ENCODE measurements around the gene SPTLC2. TPM values are rescaled to one million over a fixed set of nuclear protein-coding genes. Genes with fewer than 3 reads are reported as not detected.

The SPTLC2 gene
- polyA plus RNA-seq, 1 donor = 78.0 TPM

GRCh38 chr14:77503138-77503537, 113.3 kb downstream of the SPTLC2 start:
- no peak for DNase-seq

DNA sequence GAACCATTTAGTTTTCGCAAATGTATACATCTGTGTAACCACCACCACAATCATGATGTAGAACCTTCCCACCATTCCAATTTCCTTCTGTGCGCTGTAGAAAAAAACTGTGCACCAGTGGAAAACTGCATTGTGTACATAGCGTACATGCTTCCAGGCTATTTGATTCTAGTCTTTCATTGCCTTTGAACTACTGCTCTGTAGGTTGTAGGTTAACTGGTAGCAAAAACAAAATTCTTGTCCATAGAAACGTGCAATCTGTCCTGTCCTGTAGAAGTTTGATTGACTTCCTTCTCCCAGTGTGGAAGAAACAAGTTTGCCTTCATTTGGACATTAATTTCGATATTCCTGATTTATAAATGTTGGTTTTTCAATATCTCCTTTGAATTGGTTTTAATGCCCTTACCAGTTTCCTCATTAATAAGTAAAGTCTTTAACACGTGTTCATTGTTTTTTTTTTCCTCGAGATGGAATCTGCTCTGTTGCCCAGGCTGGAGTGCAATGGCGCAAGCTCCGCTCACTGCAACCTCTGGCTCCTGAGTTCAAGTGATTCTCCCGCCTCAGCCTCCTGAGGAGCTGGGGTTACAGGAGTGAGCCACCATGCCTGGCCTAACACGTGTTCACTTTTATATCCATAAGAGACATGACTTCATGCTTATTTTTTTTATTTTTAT, 114.2 kb downstream of the SPTLC2 start:
- no peak for DNase-seq

DNA sequence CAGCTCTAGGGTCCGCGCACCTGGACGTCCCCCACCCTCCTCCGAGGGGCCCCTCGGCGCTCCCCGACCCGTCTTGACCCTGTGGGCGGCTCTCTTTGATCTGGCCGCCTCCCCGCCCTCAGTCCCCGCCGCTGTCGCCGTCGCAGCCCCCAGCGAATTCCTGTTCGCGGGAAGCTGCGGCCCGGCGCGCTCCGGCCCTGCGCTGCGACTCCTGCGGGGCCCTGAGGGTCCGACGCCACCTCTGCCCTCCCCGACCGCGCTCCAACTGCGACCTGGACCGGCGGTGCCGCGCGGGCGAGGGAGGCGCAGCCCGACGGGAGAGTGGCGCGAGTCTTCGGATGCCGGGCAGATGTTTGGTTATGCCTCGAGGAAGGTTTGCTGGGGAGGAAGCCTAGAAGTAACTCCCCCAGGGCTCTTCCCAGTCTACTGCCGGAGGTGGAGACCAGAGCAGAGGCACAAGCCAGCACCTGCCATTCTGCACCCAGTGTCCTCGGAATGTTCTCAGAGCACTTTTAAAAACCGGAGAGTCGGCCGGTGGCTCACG, 117.4 kb downstream of the SPTLC2 start:
- no peak for DNase-seq

DNA sequence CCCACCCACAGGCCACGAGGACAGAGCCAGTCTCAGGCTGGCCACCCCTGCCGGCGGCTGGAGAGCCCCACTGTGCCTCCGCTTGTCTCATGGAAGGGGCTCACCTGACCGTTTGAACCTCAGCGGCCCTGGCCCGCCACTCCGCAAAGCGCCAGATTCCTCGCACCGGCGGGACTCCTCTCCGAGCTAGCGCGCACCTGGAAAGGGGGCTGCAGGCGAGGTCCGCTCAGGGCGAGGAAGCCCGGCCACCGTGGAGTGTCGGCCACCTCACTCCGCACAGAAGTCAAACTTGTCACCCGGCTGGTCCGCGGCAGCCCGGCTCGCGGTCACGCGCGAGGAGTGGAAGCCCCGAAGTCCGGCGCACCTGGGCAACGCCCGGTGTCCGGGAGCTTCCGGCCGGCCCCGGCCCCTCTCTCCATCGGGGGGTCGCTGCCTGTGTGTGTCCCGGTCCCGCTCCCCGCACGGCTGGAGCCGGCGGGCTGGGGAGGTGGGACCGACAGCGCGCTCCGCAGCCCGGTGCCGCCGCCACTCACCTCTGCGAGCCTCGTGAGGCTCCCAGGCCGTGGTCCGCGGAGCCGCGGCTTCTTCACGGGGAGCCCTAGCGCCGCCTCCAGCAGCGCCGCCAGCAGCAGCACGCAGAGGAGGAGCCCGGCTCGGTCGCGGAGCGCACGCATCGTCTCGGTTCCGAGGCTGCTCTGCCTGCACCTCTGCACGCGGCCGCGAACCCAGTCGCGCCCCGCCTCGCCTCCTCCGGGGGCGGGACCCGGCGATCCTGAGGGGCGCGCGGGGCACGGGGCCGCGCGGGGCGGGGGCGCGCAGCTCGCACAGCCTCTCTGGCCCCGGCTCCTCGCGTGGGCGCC, 118.1 kb downstream of the SPTLC2 start, which contains the start of gene ISM2:
ISM2 (minus strand) TSS at position 697 of the 860 bp plus-strand sequence; CDS start at position 674, 23 bp downstream.
- DNase-seq = no peak

GRCh38 chr14:77495334-77495733, 121.1 kb downstream of the SPTLC2 start:
- DNase-seq = no peak

DNA sequence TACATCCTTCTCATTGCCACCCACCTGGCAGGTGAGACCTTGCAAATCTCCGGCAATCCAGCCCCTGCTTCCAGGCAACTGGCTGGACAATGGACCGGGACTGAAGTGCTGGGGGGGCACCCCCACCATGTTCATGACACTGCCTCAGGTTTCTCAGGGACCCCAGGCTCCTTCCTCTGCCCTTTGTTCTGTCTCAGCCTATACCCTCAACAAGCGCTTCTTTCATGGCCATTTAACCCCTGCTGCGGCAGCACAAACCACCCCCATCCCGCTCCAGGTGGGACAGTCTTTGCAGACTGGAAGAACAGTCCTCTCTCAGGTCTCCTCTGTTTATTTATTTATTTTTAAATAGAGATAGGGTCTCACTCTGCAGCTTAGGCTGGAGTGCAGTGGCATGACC, 125.4 kb downstream of the SPTLC2 start:
- no peak for DNase-seq

- no peak for DNase-seq
Observed at GRCh38 chr14:77490347-77490986, 126.0 kb downstream of the SPTLC2 start.

GRCh38 chr14:77489041-77489440, 127.4 kb downstream of the SPTLC2 start:
- DNase-seq = no peak

GRCh38 chr14:77488558-77488957, 127.9 kb downstream of the SPTLC2 start:
- DNase-seq = no peak

- no peak for DNase-seq
Observed at GRCh38 chr14:77485901-77486678, 130.3 kb downstream of the SPTLC2 start.

GRCh38 chr14:77485256-77485655, 131.2 kb downstream of the SPTLC2 start:
- DNase-seq = no peak

GRCh38 chr14:77482422-77482821, 134.0 kb downstream of the SPTLC2 start:
- DNase-seq = no peak

- DNase-seq = no peak
Observed at GRCh38 chr14:77478796-77479195, 137.6 kb downstream of the SPTLC2 start.

- no peak for DNase-seq
Observed at GRCh38 chr14:77478029-77478428, 138.4 kb downstream of the SPTLC2 start.

DNA sequence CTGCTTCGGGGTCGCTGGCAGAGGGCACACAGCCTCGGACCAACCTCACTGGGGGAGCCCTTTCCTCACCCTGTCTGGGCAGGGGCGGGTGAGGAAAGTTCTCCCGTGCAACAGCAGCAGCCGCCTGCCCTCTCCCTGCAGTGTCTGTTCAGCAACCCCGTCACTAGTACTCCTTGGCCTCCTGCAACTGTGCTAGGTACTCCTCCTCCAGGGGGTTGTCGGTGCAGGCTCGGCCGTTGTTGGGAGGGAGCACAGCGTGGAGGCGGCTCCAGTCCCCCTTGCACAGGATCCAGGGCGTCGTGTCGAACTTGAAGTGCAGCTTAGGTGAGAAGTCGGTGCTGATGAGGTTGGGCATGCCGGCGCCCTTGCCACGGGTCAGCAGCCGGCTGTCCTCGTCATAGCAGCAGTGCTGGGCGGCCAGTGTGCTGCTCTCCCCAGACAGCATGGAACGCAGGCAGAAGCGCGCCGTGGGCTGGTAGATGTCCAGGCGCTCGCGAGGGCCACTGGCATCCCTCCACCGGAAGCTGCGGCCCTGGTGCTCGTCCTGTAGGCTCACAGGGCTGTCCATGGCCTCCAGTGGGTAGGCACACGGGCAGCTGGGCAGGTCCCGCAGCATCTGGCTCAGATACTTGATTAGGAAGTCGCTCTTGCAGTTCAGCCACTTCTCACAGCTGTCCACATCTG, 140.9 kb downstream of the SPTLC2 start:
- no peak for DNase-seq

GRCh38 chr14:77474479-77475177, 141.8 kb downstream of the SPTLC2 start:
- no peak for DNase-seq

- DNase-seq = no peak
Observed at GRCh38 chr14:77473921-77474320, 142.5 kb downstream of the SPTLC2 start.

DNA sequence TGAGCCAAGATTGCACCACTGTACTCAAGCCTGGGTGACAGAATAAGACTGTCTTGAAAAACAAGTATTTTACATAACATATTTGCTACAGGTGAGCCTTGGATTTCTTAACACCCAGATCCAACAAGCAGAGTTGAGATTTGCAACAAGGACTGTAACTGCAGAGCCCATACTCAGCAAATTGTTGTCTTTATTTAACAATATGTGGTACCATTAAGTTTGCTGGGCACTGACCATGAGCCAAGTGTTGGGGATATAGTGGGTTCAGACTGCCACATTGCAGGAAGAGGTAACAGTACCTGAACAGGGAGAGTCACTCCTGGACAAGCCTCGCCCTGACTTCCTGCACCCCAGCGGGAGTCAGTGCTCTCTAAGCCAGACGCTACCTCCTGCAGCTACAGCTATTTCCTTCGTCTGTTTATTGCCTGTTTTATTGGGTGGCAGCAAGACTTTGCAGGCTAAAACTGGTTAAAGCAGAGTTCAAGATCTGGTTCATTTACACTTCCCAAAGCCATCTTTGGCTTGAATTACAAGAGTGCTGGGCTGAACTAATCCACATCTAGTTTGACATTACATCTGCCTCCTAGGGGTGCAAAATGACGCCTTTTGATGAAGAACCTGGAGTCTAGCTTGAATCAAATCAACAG, 146.1 kb downstream of the SPTLC2 start:
- no peak for DNase-seq

GRCh38 chr14:77469539-77469938, 146.9 kb downstream of the SPTLC2 start:
- DNase-seq = no peak

GRCh38 chr14:77469067-77469505, 147.4 kb downstream of the SPTLC2 start:
- DNase-seq = no peak

Measured in left kidney (tissue), 2 donors.